Measurements from ENCODE around the gene RFX8. TPM values are rescaled to one million over a fixed set of nuclear protein-coding genes. Genes with fewer than 3 reads are reported as not detected.

The RFX8 gene
- total and polyA plus RNA-seq, 10 of the 15 experiments (the other 5 are each of a cell fraction or from before 2014, with no cell fraction given): 0.19 TPM; not detected in 9

DNA sequence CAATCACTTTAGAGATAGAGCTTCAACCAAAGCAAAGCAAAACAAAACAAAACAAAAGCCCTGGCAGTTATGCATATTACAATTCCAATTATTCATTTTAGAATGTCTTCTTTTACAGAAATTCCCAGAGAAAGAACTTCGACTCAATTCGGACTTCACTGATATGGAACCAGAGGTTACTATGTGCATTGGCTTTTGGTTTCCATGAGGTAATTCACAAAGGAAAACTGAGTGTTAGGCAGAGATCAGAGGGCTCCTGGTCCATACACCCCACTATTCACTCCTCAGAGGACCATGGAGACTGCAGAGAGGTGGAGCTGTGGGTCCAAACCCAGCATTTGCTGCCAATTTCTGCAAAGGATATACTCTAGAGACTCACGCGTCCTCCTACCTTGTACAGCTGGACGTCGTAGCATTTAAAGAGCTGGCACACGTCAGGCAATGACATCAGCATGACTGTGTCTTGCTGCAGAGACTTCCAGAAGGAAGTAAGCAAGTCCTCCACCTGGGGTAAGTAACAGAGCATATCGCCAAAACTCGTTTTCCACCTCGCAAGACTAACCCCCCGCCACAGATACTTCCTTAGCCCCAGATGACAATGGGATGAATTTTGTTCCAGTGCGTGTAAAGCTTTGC, 56.3 kb downstream of the RFX8 start (continued):
- TF ChIP-seq, protein P1, sequence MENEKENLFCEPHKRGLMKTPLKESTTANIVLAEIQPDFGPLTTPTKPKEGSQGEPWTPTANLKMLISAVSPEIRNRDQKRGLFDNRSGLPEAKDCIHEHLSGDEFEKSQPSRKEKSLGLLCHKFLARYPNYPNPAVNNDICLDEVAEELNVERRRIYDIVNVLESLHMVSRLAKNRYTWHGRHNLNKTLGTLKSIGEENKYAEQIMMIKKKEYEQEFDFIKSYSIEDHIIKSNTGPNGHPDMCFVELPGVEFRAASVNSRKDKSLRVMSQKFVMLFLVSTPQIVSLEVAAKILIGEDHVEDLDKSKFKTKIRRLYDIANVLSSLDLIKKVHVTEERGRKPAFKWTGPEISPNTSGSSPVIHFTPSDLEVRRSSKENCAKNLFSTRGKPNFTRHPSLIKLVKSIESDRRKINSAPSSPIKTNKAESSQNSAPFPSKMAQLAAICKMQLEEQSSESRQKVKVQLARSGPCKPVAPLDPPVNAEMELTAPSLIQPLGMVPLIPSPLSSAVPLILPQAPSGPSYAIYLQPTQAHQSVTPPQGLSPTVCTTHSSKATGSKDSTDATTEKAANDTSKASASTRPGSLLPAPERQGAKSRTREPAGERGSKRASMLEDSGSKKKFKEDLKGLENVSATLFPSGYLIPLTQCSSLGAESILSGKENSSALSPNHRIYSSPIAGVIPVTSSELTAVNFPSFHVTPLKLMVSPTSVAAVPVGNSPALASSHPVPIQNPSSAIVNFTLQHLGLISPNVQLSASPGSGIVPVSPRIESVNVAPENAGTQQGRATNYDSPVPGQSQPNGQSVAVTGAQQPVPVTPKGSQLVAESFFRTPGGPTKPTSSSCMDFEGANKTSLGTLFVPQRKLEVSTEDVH (IDR thresholded peaks at IDR 0.05; ENCODE audit: low read depth, partially characterized antibody): no peak
- TF ChIP-seq CREB1 (IDR thresholded peaks at IDR 0.05; ENCODE audit: low read depth): no peak

DNA sequence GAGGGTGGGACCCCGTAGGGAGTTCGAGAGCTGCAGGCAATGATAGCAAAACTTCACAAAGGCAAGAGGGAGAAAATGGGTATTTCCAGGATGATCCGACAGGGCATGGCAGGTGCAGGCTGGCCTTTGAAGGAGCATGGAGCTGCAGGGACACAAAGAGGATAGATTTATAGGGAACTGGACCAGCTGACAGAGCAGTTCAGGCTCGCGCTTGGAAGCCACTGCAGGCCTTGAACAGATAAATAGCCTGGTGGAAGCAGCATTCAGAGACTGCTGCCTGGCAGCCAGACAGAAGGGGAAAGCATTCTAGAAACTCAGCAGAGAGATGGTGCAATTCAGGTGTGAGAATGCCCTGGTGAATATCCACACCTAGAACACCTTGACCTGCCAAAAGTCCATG, 58.3 kb downstream of the RFX8 start:
- in situ Hi-C loops (cut with MboI) (loop anchor here (5.0 to 25.0 kb wide), 2 partner anchors 416 to 1046 kb away; partner anchors contain the start of gene SLC9A4), intact Hi-C loops (cut with micrococcal nuclease; ENCODE audit: unreplicated experiment) (loop anchor here (10.0 kb wide), 1 partner anchor 458 kb away; no protein-coding TSS in a partner anchor)
- Histone ChIP-seq H3K36me3 (ENCODE audit: control insufficient read depth in 2 of 2, insufficient read depth in 2 of 2, low read length in 1 of 2) (no peaks in the 10 kb centered on the region), H3K4me1 (ENCODE audit: control insufficient read depth, insufficient read depth, low read length) (no peaks in the 10 kb centered on the region), H3K27ac (ENCODE audit: control insufficient read depth, insufficient read depth) (no peak overlapping the region), H3K79me2 (ENCODE audit: control insufficient read depth, insufficient read depth, low read length) (no peaks in the 10 kb centered on the region), H3K27me3 (replicated peaks in 1 of 2; ENCODE audit: control insufficient read depth in 2 of 2, insufficient read depth in 2 of 2, low read length in 1 of 2) (no peaks in the 10 kb centered on the region; a peak in 1 of 4 replicates), H3K9me3 (replicated peaks; ENCODE audit: control insufficient read depth, insufficient read depth, low read length) (no peaks in the 10 kb centered on the region), H3K9ac (ENCODE audit: control insufficient read depth, insufficient read depth, low read length) (no peak overlapping the region), H2AFZ (ENCODE audit: control insufficient read depth, low read depth, low read length) (no peak overlapping the region), H4K20me1 (ENCODE audit: control insufficient read depth, insufficient read depth) (no peaks in the 10 kb centered on the region), H3K4me3 (no peak overlapping the region), H3K4me2 (ENCODE audit: control insufficient read depth, insufficient read depth) (no peak overlapping the region)
- no TSS peak for BruUV-seq (replicated peaks)
- ChIA-PET SMC1A (ENCODE audit: uncharacterized antibody, unreplicated experiment) (interaction anchor here (1.0 to 3.8 kb wide), 2 partner anchors 309 to 457 kb away, joined by 3 to 24 read pairs; no protein-coding TSS in a partner anchor), CTCF (interaction anchor here (0.6 to 6.9 kb wide), 9 partner anchors 67 to 1032 kb away, joined by 3 to 76 read pairs (median 4); no protein-coding TSS in a partner anchor), POLR2A (no interaction called here), RAD21 (ENCODE audit: unreplicated experiment) (interaction anchor here (1.1 to 3.7 kb wide), 3 partner anchors 67 to 404 kb away, joined by 3 to 25 read pairs (median 3); no protein-coding TSS in a partner anchor)
- 58% methylated on average over 5 of the region's 5 CpGs for WGBS (ENCODE audit: insufficient coverage, insufficient replicate concordance, low lambda C conversion rate, missing lambda C conversion rate)
- ATAC-seq: no peak
- FAIRE-seq: no peak
- TF ChIP-seq RUNX3 (IDR thresholded peaks at IDR 0.05; ENCODE audit: low read length) (no peak), MTA3 (IDR thresholded peaks at IDR 0.05; ENCODE audit: borderline replicate concordance, low read length) (no peak), EZH2 (IDR thresholded peaks at IDR 0.05; ENCODE audit: borderline replicate concordance, control insufficient read depth, low read depth, low read length) (no peak), MXI1 (IDR thresholded peaks at IDR 0.05; ENCODE audit: low read depth, low read length) (no peak), ZNF24 (IDR thresholded peaks at IDR 0.05) (no peak), TCF12 (IDR thresholded peaks at IDR 0.05; ENCODE audit: low read depth, low read length) (no peak), NFXL1 (IDR thresholded peaks at IDR 0.05; ENCODE audit: borderline replicate concordance) (no peak), KLF5 (IDR thresholded peaks at IDR 0.05; ENCODE audit: partially characterized antibody) (no peak), ZNF274 (IDR thresholded peaks at IDR 0.05; ENCODE audit: insufficient read depth, insufficient read length) (no peak)
- DNase-seq (ENCODE audit: low read depth, low spot score): no peak

Measured in GM12878 (cell line).